GM08714 (cell line): ENCODE measurements around the gene NDUFB11.

ENCODE experiments used
- H3K4me3 ChIP-seq: fragments of 200-500 bp; sonication (Bioruptor generic); 2 replicates; pipeline ENCODE4 v1.5.1; 2014; ENCODE audit warnings: mild to moderate bottlenecking, low read length, inconsistent platforms
- ZNF274 ChIP-seq: IDR thresholded peaks from 2 replicates; pipeline ENCODE4 v1.6.1; 2012; ENCODE audit warnings: mild to moderate bottlenecking, low read depth, low read length

The NDUFB11 gene

GRCh38 chrX:47097018-47097417, 47.5 kb downstream of the NDUFB11 start:
- H3K4me3 ChIP-seq, result no peak overlapping the region
- no peak for TF ChIP-seq ZNF274

GRCh38 chrX:47093860-47094259, 50.6 kb downstream of the NDUFB11 start:
- no peak overlapping the region for H3K4me3 ChIP-seq

DNA sequence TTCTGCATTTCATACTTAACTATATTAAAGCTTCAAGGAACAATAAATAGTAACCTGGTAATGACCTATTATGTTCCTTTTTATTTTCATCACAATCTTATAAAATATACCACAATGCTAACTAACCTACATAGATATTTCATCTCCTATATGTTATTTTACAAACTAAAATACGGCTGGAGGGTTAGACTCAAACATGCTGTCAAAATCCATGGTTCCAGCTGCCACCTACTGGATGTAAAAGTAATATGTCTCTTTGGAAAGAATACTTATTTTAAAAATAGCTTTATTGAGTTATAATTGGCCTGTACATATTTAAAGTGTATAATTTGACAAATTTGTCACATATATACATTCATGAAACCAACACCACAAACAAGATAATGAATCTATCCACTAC, 51.3 kb downstream of the NDUFB11 start:
- TF ChIP-seq ZNF274, result no peak
- no peak overlapping the region for H3K4me3 ChIP-seq

More at GRCh38 chrX:47093860-47094259, 50.6 kb downstream of the NDUFB11 start:
- no peak for TF ChIP-seq ZNF274
